Stomach (tissue), 19 donors: Measurements from ENCODE around the gene RWDD4. TPM values are rescaled to one million over a fixed set of nuclear protein-coding genes. Genes with fewer than 3 reads are reported as not detected.
A peak's percentile ranks its signal among the peaks of the same experiment; 100 is the strongest.

ENCODE experiments used
- DNase-seq, 2 donors: peaks; one replicate each; pipeline versions ENCODE4 v3.0.0 to v3.0.0-alpha.2; 2013 to 2019
- H3K27ac ChIP-seq, 5 donors: fragments of 200-600 bp in 4 of 5; sonication (generic) in 4 of 5; one replicate each; pipeline ENCODE4 v1.5.1; 2013 to 2019; ENCODE audit warnings: mild to moderate bottlenecking in 1 of 5, moderate library complexity in 1 of 5
- H3K27me3 ChIP-seq, 3 donors: fragments of 200-600 bp; sonication (generic); one replicate each; pipeline ENCODE4 v1.5.1; 2017 to 2019; ENCODE audit warnings: mixed run types in 1 of 3
- H3K36me3 ChIP-seq, 4 donors: fragments of 200-600 bp; sonication (generic); 1 replicate in 3 of 4; 2 replicates in 1 of 4; pipeline ENCODE4 v1.5.1; 2016 to 2019
- H3K4me1 ChIP-seq, 4 donors: fragments of 200-600 bp; sonication (generic); one replicate each; pipeline ENCODE4 v1.5.1; 2016 to 2019
- H3K4me3 ChIP-seq, 4 donors: fragments of 200-600 bp; sonication (generic) in 3 of 4; one replicate each; pipeline ENCODE4 v1.5.1; 2016 to 2019; ENCODE audit warnings: mild to moderate bottlenecking in 1 of 4
- H3K9me3 ChIP-seq, 4 donors: fragments of 200-600 bp; sonication (generic); one replicate each; pipeline ENCODE4 v1.5.1; 2016 to 2019
- CTCF ChIP-seq, 7 experiments: fragments of 450-650 bp in 4 of 7; fragments of 200-600 bp in 3 of 7; sonication (generic) in 3 of 7; IDR thresholded peaks; one replicate each; pipeline ENCODE4 v1.5.1; 2016 to 2019; ENCODE audit warnings: antibody characterized with exemption in 7 of 7, control low read depth in 2 of 7, mild to moderate bottlenecking in 1 of 7
- EP300 ChIP-seq: sonication (generic); formaldehyde crosslinking; IDR thresholded peaks from one replicate; pipeline ENCODE4 v1.6.1; 2017; ENCODE audit warnings: antibody characterized with exemption
- POLR2A ChIP-seq, 4 donors: fragments of 450-650 bp; IDR thresholded peaks; one replicate each; pipeline ENCODE4 v1.6.1; 2016; ENCODE audit warnings: antibody characterized with exemption in 4 of 4, control low read depth in 2 of 4, mild to moderate bottlenecking in 1 of 4, moderate library complexity in 1 of 4
- POLR2AphosphoS5 ChIP-seq, 3 donors: sonication (generic); formaldehyde crosslinking; IDR thresholded peaks; one replicate each; pipeline ENCODE4 v1.6.1; 2016; ENCODE audit warnings: antibody characterized with exemption in 3 of 3
- WGBS, 5 donors: extraction: QIAGEN DNeasy Blood & Tissue Kit in 3 of 5; methylation state at CpG; one replicate each; pipeline versions ENCODE4 v1.1.5 to v1.1.7; 2013 to 2018; 5-methylcytosine and 5-hydroxymethylcytosine counted together
- intact Hi-C: fragments of 100-400 bp; cut with DNase I; formaldehyde crosslinking; loops from one replicate; pipeline ENCODE4 v1.15.1; 2023; ENCODE audit warnings: low total_unique reads
- long read RNA-seq, 10 donors: transcript quantifications; one replicate each; lab custom pipeline, GENCODE V29; 2026
- polyA plus RNA-seq, 3 donors: library from polyadenylated mRNA; stranded (reverse); fragments of 200-250 nt; gene quantifications; one replicate each; pipeline ENCODE4 v1.2.3, GENCODE V29; 2013
- total RNA-seq, 5 donors: library from RNA; depleted of rRNA; stranded (reverse); fragments of >200 nt; gene quantifications; one replicate each; pipeline versions ENCODE4 v1.1.0 to v1.2.3, GENCODE V29; 2014 to 2016
- donor health status: healthy with polysubstance abuse.
- donor health status: Bipolar disorder and iron deficiency.
- donor health status: healthy.

RWDD4 gene
- 10 to 100 TPM in 3 of 5 donors, 1 to 10 TPM in 2; 3.8 to 36.4 (median 11.2) TPM for total RNA-seq
- polyA plus RNA-seq: 10 to 100 TPM; 14.1 to 22.1 (median 15.1) TPM
- long read RNA-seq, donor 1, partial matches to known transcripts: 0 of 2 reads
- long read RNA-seq, donor 1, other reads (novel, unspliced or antisense): 0 of 2 reads
- long read RNA-seq, donor 2, transcript RWDD4-202 (7 exons, 2,590 nt): major isoform, 9 of 9 reads
- long read RNA-seq, donor 2, partial matches to known transcripts: 0 of 9 reads
- long read RNA-seq, donor 2, other reads (novel, unspliced or antisense): 0 of 9 reads
- long read RNA-seq, donor 3, transcript RWDD4-202 (7 exons, 2,590 nt): major isoform, 5 of 5 reads
- long read RNA-seq, donor 3, partial matches to known transcripts: 0 of 5 reads
- long read RNA-seq, donor 3, other reads (novel, unspliced or antisense): 0 of 5 reads
- long read RNA-seq, donor 4, partial matches to known transcripts: 0 of 1 reads
- long read RNA-seq, donor 4, other reads (novel, unspliced or antisense): 0 of 1 reads
- long read RNA-seq, donor 5, transcript RWDD4-202 (7 exons, 2,590 nt): major isoform, 6 of 6 reads
- long read RNA-seq, donor 5, partial matches to known transcripts: 0 of 6 reads
- long read RNA-seq, donor 5, other reads (novel, unspliced or antisense): 0 of 6 reads
- long read RNA-seq, donor 6, transcript RWDD4-202 (7 exons, 2,590 nt): major isoform, 6 of 6 reads
- long read RNA-seq, donor 6, partial matches to known transcripts: 0 of 6 reads
- long read RNA-seq, donor 6, other reads (novel, unspliced or antisense): 0 of 6 reads
- long read RNA-seq, donor 7, transcript RWDD4-202 (7 exons, 2,590 nt): major isoform, 9 of 16 reads
- long read RNA-seq, donor 7, partial matches to known transcripts: 7 of 16 reads
- long read RNA-seq, donor 7, other reads (novel, unspliced or antisense): 0 of 16 reads
- long read RNA-seq, donor 8, partial matches to known transcripts: 0 of 3 reads
- long read RNA-seq, donor 8, other reads (novel, unspliced or antisense): 0 of 3 reads
- long read RNA-seq, donor 9: 0 reads
- long read RNA-seq, donor 10, partial matches to known transcripts: 0 of 3 reads
- long read RNA-seq, donor 10, other reads (novel, unspliced or antisense): 0 of 3 reads

DNA sequence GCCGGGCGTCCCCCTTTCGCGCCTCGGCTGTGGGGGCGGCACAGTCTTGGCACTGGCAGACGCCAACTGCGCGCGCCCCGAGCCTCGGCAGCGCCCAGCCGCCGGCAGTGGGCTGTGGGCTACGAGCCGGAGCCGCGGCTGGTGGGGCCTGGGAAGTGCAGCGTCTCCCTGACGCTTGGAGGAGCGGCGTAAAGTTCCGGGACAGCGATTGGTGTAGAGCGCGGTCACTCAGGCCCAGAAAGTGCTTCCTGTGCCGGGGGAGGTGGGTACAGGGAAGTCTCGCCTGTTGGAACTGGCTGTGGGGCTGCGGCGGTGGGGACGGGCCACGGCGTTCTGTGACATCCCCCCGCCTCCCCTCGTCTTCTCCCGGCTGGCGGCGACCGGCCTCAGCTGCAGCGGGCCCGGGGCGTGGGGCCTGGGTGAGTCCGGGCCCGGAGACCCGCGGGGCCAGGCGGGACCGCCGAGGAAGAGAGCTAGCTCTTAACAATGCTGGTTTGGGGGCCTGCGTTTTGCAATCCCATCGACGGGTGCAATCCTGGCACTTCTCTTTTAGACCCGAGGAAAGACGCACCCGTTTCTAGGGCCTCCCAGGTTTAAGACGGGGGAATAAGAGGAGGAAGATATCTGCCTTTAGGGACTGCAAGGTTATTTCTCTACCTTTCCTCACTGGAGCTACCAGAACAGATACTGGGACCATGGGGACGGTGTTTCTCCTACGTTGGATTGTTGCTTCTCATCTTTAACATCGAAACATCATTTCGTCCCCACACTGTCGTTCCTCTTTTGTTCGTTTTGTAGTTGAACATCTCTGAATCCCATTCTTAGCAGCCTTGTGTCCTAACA is at the start of gene RWDD4, which contains the start of gene TRAPPC11:
Gene RWDD4, minus strand, starts transcription at position 157 of the 843 bp plus-strand sequence. CDS start 233 bp downstream, outside the sequence.
Gene TRAPPC11, plus strand, starts transcription at position 265 of the 843 bp plus-strand sequence. CDS start 4,575 bp downstream, outside the sequence.
- 0 to 2% (median 1%) methylated on average over 40 to 57 of the region's 63 CpGs for WGBS, 5 donors
- intact Hi-C loops: no loop called here
- peak; percentile 98 to 100 for DNase-seq
- Histone ChIP-seq H3K4me1 (peaks cover 7 to 48% (median 33%) of the 10 kb centered on the region in 4 donors), H3K36me3 (peaks cover 0 to 17% (median 15%) of the 10 kb centered on the region in 4 donors), H3K27me3 (no peaks in the 10 kb centered on the region), H3K9me3 (no peaks in the 10 kb centered on the region), H3K27ac (peak within 1 kb of the TSS; percentile 90 to 96 (median 93)), H3K4me3 (peak within 1 kb of the TSS; percentile 62 to 91 (median 78))
- peak; percentile 63 to 95 (median 94) for TF ChIP-seq POLR2AphosphoS5 (IDR thresholded peaks at IDR 0.05)
- peak in 2 of 7 experiments; percentile 12 to 30 for TF ChIP-seq CTCF (IDR thresholded peaks at IDR 0.05)
- peak in 2 of 4 donors; percentile 10 to 50 for TF ChIP-seq POLR2A (IDR thresholded peaks at IDR 0.05)
- no peak for TF ChIP-seq EP300

- WGBS, 5 donors: 53 to 100% (median 96%) methylated on average over 1 of the region's 1 CpG
- Histone ChIP-seq H3K27me3 (no peaks in the 10 kb centered on the region), H3K4me3 (no peak overlapping the region), H3K36me3 (peaks cover 54 to 100% (median 97%) of the 10 kb centered on the region in 4 donors), H3K9me3 (peaks cover 0 to 6% (median 1%) of the 10 kb centered on the region in 4 donors), H3K4me1 (no peaks in the 10 kb centered on the region), H3K27ac (no peak overlapping the region)
- no peak for DNase-seq
- no peak for TF ChIP-seq POLR2A (IDR thresholded peaks at IDR 0.05)
- TF ChIP-seq POLR2AphosphoS5 (IDR thresholded peaks at IDR 0.05): no peak
- no peak for TF ChIP-seq CTCF (IDR thresholded peaks at IDR 0.05)
- intact Hi-C loops: no loop called here
Observed at GRCh38 chr4:183702492-183702891, 43.5 kb upstream of the RWDD4 start.

DNA sequence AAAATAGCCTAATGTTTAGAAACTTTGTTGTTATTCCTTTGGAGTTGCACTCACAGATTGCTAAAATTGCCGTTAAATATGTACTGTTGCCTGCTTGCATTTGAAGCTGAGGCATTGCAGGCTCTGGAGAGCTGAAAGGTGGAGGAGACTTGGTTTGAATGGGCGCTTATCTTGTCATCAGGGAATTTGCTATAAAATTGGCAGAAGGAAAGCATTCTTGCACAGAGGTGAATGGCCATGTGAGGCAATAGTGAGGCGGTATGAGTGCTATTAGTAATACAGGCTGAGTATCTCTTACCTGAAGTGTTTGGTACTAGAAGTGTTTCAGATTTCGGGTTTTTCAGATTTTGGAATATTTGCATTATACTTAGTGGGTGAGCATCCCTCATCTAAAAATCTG is 41.4 kb upstream of the RWDD4 start:
- 85 to 100% (median 96%) methylated on average over 4 of the region's 4 CpGs for WGBS, 5 donors
- intact Hi-C loops: no loop called here
- Histone ChIP-seq H3K36me3 (peaks cover 64 to 100% (median 97%) of the 10 kb centered on the region in 4 donors), H3K27ac (no peak overlapping the region), H3K4me1 (no peaks in the 10 kb centered on the region), H3K9me3 (peaks cover 0 to 6% (median 1%) of the 10 kb centered on the region in 4 donors), H3K4me3 (no peak overlapping the region), H3K27me3 (no peaks in the 10 kb centered on the region)
- no peak for DNase-seq
- TF ChIP-seq POLR2AphosphoS5 (IDR thresholded peaks at IDR 0.05) (no peak), CTCF (IDR thresholded peaks at IDR 0.05) (no peak), POLR2A (IDR thresholded peaks at IDR 0.05) (no peak), EP300 (no peak)
